ENCODE results near the gene KRTAP5-7. TPM values are rescaled to one million over a fixed set of nuclear protein-coding genes. Genes with fewer than 3 reads are reported as not detected.

KRTAP5-7 gene
- total RNA-seq, 1 donor from 2014 or later = not detected

- Mint-ChIP-seq H3K27ac (ENCODE audit: unreplicated experiment) (peak overlapping the region; percentile 64), H3K36me3 (ENCODE audit: low read depth) (peaks cover 25% of the 10 kb centered on the region), H3K9me3 (no peaks in the 10 kb centered on the region), H3K4me3 (no peak overlapping the region), H3K4me1 (no peaks in the 10 kb centered on the region), H3K27me3 (ENCODE audit: low read depth) (no peaks in the 10 kb centered on the region)
- TF ChIP-seq CTCF (conservative IDR thresholded peaks at IDR 0.05) = no peak
- DNase-seq (ENCODE audit: low read depth, low spot score) = no peak
Measured at GRCh38 chr11:71499125-71499524, 27.9 kb upstream of the KRTAP5-7 start.

DNA sequence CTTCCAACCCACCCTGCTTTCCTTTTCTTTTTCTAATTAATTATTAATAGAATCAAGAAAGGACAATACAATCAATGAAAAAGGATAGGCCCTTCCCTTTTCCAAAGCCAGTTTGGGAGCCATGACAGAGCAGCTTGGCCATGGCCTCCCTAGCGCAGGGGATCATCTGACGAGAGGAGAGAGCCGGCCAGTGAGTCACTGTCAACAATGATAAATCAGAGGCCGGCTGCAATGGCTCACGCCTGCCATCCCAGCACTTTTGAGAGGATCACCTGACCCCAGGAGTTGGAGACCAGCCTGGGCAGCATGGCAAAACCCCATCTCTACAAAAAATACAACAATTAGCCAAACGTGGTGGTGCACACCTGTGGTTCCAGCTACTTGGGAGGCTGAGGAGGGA lies 27.5 kb upstream of the KRTAP5-7 start:
- Mint-ChIP-seq H3K9me3 (no peaks in the 10 kb centered on the region), H3K27ac (ENCODE audit: unreplicated experiment) (no peak overlapping the region), H3K4me1 (peaks cover 3% of the 10 kb centered on the region), H3K4me3 (no peak overlapping the region), H3K27me3 (ENCODE audit: low read depth) (no peaks in the 10 kb centered on the region), H3K36me3 (ENCODE audit: low read depth) (peaks cover 22% of the 10 kb centered on the region)
- TF ChIP-seq CTCF (conservative IDR thresholded peaks at IDR 0.05) = no peak
- no peak for DNase-seq (ENCODE audit: low read depth, low spot score)

DNA sequence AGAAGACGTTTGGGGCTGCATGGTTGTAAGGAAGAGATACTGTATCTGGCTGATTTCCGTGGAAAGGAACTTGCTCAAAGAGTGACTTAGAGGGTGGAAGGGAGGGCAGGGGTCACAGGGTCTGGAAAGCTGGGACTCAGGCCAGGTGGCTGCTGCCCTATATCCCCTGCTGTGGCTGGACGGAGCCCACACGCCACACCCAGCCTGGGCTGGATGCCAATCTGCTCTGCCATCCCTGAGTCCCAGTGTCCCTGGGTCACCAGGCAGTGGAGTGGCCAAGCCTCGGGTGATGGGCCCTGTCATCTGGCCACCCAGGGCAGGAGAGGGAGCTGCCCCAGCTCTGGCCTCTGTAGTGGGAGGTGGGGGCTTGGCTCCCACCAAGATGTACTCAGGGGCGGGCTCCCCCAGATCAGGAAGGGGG lies 26.5 kb upstream of the KRTAP5-7 start:
- DNase-seq (ENCODE audit: low read depth, low spot score) = no peak
- no peaks in the 10 kb centered on the region for H3K9me3 Mint-ChIP-seq

DNA sequence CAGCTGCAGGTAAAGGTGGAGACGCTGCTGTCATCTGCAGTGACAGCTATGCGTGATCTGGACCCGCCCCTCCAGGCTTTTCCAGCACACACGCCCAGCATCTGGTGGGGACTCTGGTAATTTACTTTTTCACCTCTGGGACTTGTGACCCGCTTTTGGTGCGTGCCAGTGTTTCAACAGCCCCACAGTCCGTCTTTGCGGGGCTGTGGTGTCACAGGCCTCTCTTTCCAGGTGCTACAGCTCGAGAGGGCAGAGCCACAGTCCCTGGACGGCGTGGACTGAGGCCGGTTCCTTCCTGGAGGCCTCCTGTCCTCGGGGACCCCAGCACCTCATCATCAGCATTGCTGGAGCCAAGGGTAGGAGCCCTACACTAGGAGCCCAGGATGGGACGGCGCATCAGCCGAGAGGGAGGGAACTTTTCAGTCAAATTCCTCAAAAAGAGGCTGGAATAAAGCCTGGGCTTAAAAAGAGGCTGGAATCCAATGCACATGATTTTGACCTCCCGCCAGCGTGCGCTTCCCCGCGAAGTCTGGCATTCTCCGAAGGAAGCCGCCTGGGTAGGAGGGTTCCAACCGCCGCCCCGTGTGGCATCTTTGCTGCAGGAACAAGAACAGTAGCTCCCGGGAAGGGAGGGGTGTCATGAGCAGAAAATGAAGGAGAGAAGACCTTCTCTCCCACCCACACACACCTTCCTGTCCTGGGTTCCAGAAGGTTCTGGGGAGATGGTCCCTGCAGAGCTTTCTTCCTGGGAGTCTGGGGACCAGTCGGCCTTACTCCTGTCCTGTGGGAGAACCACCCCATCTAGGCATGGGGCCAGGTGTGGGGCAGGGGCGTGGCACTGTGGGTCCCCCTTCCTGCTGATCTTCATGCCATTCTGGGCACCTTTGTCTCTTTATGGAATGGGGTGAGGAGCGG lies 25.7 kb upstream of the KRTAP5-7 start:
- H3K27me3 Mint-ChIP-seq (ENCODE audit: low read depth) = no peaks in the 10 kb centered on the region
- no peak for TF ChIP-seq CTCF (conservative IDR thresholded peaks at IDR 0.05)
- H3K4me3 Mint-ChIP-seq = no peak overlapping the region
- no peak for DNase-seq (ENCODE audit: low read depth, low spot score)
- H3K4me1 Mint-ChIP-seq = peaks cover 9% of the 10 kb centered on the region
- H3K36me3 Mint-ChIP-seq (ENCODE audit: low read depth) = peaks cover 18% of the 10 kb centered on the region
- no peak overlapping the region for H3K27ac Mint-ChIP-seq (ENCODE audit: unreplicated experiment)
- no peaks in the 10 kb centered on the region for H3K9me3 Mint-ChIP-seq

More for the DNA sequence above, 26.5 kb upstream of the KRTAP5-7 start:
- Mint-ChIP-seq H3K4me1 (peaks cover 8% of the 10 kb centered on the region), H3K36me3 (ENCODE audit: low read depth) (peaks cover 16% of the 10 kb centered on the region), H3K27ac (ENCODE audit: unreplicated experiment) (no peak overlapping the region), H3K27me3 (ENCODE audit: low read depth) (no peaks in the 10 kb centered on the region), H3K4me3 (no peak overlapping the region)
- no peak for TF ChIP-seq CTCF (conservative IDR thresholded peaks at IDR 0.05)

GRCh38 chr11:71502026-71502425 lies 25.0 kb upstream of the KRTAP5-7 start:
- peaks cover 9% of the 10 kb centered on the region for H3K4me1 Mint-ChIP-seq
- H3K27ac Mint-ChIP-seq (ENCODE audit: unreplicated experiment) = no peak overlapping the region
- peaks cover 21% of the 10 kb centered on the region for H3K36me3 Mint-ChIP-seq (ENCODE audit: low read depth)
- H3K27me3 Mint-ChIP-seq (ENCODE audit: low read depth) = no peaks in the 10 kb centered on the region
- H3K9me3 Mint-ChIP-seq = no peaks in the 10 kb centered on the region
- no peak for TF ChIP-seq CTCF (conservative IDR thresholded peaks at IDR 0.05)
- DNase-seq (ENCODE audit: low read depth, low spot score) = no peak
- no peak overlapping the region for H3K4me3 Mint-ChIP-seq

Measured in neural crest cell (in vitro differentiated cells).